Kidney (tissue), 22 donors: ENCODE measurements around the gene DEPDC1B. TPM values are rescaled to one million over a fixed set of nuclear protein-coding genes. Genes with fewer than 3 reads are reported as not detected.
A peak's percentile ranks its signal among the peaks of the same experiment; 100 is the strongest.

Experiments
- DNase-seq, 5 donors: peaks; one replicate each; pipeline ENCODE4 v3.0.0-alpha.2; 2013 to 2020
- FAIRE-seq: peaks from 2 replicates; lab custom pipeline; 2012; peaks lifted over from hg19 to GRCh38; lab: Jason Lieb, UNC
- H3K27ac ChIP-seq, 2 donors: one replicate each; pipeline ENCODE4 v1.7.0; 2013; ENCODE audit warnings: low read depth in 2 of 2, low read length in 2 of 2, inconsistent platforms in 1 of 2
- H3K27me3 ChIP-seq: one replicate; pipeline ENCODE4 v1.7.1; 2013; ENCODE audit warnings: low read length, inconsistent platforms; ENCODE audit not compliant: control insufficient read depth, insufficient read depth
- H3K36me3 ChIP-seq, 3 donors: one replicate each; pipeline versions ENCODE4 v1.7.0 to v1.7.1; 2013; ENCODE audit warnings: low read length in 3 of 3, control low read depth in 1 of 3, inconsistent platforms in 1 of 3; ENCODE audit not compliant: insufficient read depth in 3 of 3, control insufficient read depth in 2 of 3
- H3K4me1 ChIP-seq, 3 donors: one replicate each; pipeline versions ENCODE4 v1.7.0 to v1.7.1; 2013; ENCODE audit warnings: low read length in 3 of 3, inconsistent platforms in 1 of 3, low read depth in 1 of 3; ENCODE audit not compliant: control insufficient read depth in 2 of 3, insufficient read depth in 2 of 3
- H3K4me3 ChIP-seq, 3 donors: one replicate each; pipeline versions ENCODE4 v1.7.0 to v1.8.1; 2013; ENCODE audit warnings: low read length in 3 of 3, control low read depth in 1 of 3, inconsistent platforms in 1 of 3
- H3K9ac ChIP-seq, 3 donors: one replicate each; pipeline versions ENCODE4 v1.7.0 to v1.7.1; 2013; ENCODE audit warnings: low read length in 3 of 3, control low read depth in 1 of 3, inconsistent platforms in 1 of 3
- H3K9me3 ChIP-seq, 3 donors: one replicate each; pipeline versions ENCODE4 v1.7.0 to v1.7.1; 2013; ENCODE audit warnings: low read length in 3 of 3, control low read depth in 1 of 3, inconsistent platforms in 1 of 3; ENCODE audit not compliant: control insufficient read depth in 2 of 3, insufficient read depth in 1 of 3
- CTCF ChIP-seq: IDR thresholded peaks from 3 replicates; pipeline ENCODE4 v1.5.1; 2012; ENCODE audit warnings: mild to moderate bottlenecking, moderate library complexity, borderline replicate concordance; ENCODE audit not compliant: insufficient read depth; ENCODE audit errors: extremely low read depth
- intact Hi-C: fragments of 100-400 bp; cut with DNase I; formaldehyde crosslinking; loops from one replicate; pipeline ENCODE4 v1.11.1; 2022
- long read RNA-seq, 10 donors: library from polyadenylated mRNA in 1 of 10; unstranded in 1 of 10; transcript quantifications; one replicate each; pipeline ENCODE4 v2.0.0 and lab custom pipeline, GENCODE V29; 2021 to 2026
- polyA plus RNA-seq: library from polyadenylated mRNA; stranded (reverse); fragments of 350-450 nt; fragmentation: Illumina TruSeq; extraction: RNeasy Lipid Tissue Mini Kit (QIAGEN cat#74804); gene quantifications from one replicate; pipeline ENCODE4 v1.2.3, GENCODE V29; 2014; ENCODE audit warnings: low read depth, low replicate concordance; ENCODE audit not compliant: insufficient read depth
- total RNA-seq: library from RNA; stranded (reverse); fragmentation: NEBNext Ultra II Directional; extraction: Animal tissue kit (Norgen Biotek cat#: 25700); gene quantifications from one replicate; pipeline ENCODE4 v1.2.1, GENCODE V29; 2021
- donor health status: control.
- donor health status: control.
- donor health status: control.
- donor health status: control.
- donor health status: control.
- donor health status: DM: yes; HTN: yes; CAD: no.
- donor health status: Normal renal cell carcinoma (clear cell type).

DEPDC1B gene
- total RNA-seq (0.50 TPM), polyA plus RNA-seq (5.2 TPM)
- long read RNA-seq, donor 1, partial matches to known transcripts = 8 of 11 reads
- long read RNA-seq, donor 1, other reads (novel, unspliced or antisense) = 0 of 11 reads
- long read RNA-seq, donor 2, partial matches to known transcripts = 0 of 4 reads
- long read RNA-seq, donor 2, other reads (novel, unspliced or antisense) = 0 of 4 reads
- long read RNA-seq, donor 3, partial matches to known transcripts = 11 of 14 reads
- long read RNA-seq, donor 3, other reads (novel, unspliced or antisense) = 0 of 14 reads
- long read RNA-seq, donor 4, partial matches to known transcripts = 0 of 4 reads
- long read RNA-seq, donor 4, other reads (novel, unspliced or antisense) = 0 of 4 reads
- long read RNA-seq, donor 5, partial matches to known transcripts = 0 of 2 reads
- long read RNA-seq, donor 5, other reads (novel, unspliced or antisense) = 0 of 2 reads
- long read RNA-seq, donor 6, transcript DEPDC1B-201 (11 exons, 2,499 nt) = major isoform, 8 of 24 reads
- long read RNA-seq, donor 6, partial matches to known transcripts = 15 of 24 reads
- long read RNA-seq, donor 6, other reads (novel, unspliced or antisense) = 0 of 24 reads
- long read RNA-seq, donor 7 = 0 reads
- long read RNA-seq, donor 8, partial matches to known transcripts = 0 of 3 reads
- long read RNA-seq, donor 8, other reads (novel, unspliced or antisense) = 0 of 3 reads
- long read RNA-seq, donor 9 = 0 reads
- long read RNA-seq, donor 10, partial matches to known transcripts = 10 of 14 reads
- long read RNA-seq, donor 10, other reads (novel, unspliced or antisense) = 0 of 14 reads

- Histone ChIP-seq H3K4me1 (peaks cover 0 to 5% (median 0%) of the 10 kb centered on the region in 3 donors), H3K27me3 (no peaks in the 10 kb centered on the region), H3K36me3 (no peaks in the 10 kb centered on the region), H3K9me3 (no peaks in the 10 kb centered on the region), H3K4me3 (peak within 1 kb of the TSS; percentile 68 to 96 (median 95)), H3K9ac (peak within 1 kb of the TSS; percentile 86), H3K27ac (peak within 1 kb of the TSS; percentile 51 to 61)
- peak; percentile 92 to 97 (median 95) for DNase-seq
- intact Hi-C loops = no loop called here
- TF ChIP-seq CTCF = no peak
- FAIRE-seq = no peak
Observed at GRCh38 chr5:60699609-60700415, at the start of gene DEPDC1B. DEPDC1B (minus strand) TSS chr5:60700166; CDS start chr5:60700093, 73 bp downstream.

- FAIRE-seq (no peak), DNase-seq (no peak)
- peaks cover 0 to 4% (median 2%) of the 10 kb centered on the region in 3 donors for H3K9me3 ChIP-seq
- H3K27me3 ChIP-seq = no peaks in the 10 kb centered on the region
- no peak overlapping the region for H3K9ac ChIP-seq
- no peak for TF ChIP-seq CTCF
- H3K36me3 ChIP-seq = no peaks in the 10 kb centered on the region
- intact Hi-C loops = no loop called here
- H3K27ac ChIP-seq = no peak overlapping the region
- H3K4me1 ChIP-seq = no peaks in the 10 kb centered on the region
- H3K4me3 ChIP-seq = no peak overlapping the region
Observed at GRCh38 chr5:60744682-60745081, 44.7 kb upstream of the DEPDC1B start.

GRCh38 chr5:60743511-60744314 lies 43.7 kb upstream of the DEPDC1B start:
- H3K27me3 ChIP-seq = no peaks in the 10 kb centered on the region
- FAIRE-seq (no peak), DNase-seq (no peak)
- no peak overlapping the region for H3K27ac ChIP-seq
- no peak overlapping the region for H3K4me3 ChIP-seq
- H3K4me1 ChIP-seq = no peaks in the 10 kb centered on the region
- intact Hi-C loops = no loop called here
- H3K9me3 ChIP-seq = peaks cover 0 to 4% (median 2%) of the 10 kb centered on the region in 3 donors
- no peak for TF ChIP-seq CTCF
- H3K36me3 ChIP-seq = no peaks in the 10 kb centered on the region
- no peak overlapping the region for H3K9ac ChIP-seq
